Tibial nerve (tissue), 3 donors: ENCODE measurements around the gene NKX6-1.

Experiments used
- CTCF ChIP-seq, 5 experiments: fragments of 200-600 bp in 3 of 5; fragments of 450-650 bp in 2 of 5; sonication (generic) in 3 of 5; IDR thresholded peaks; one replicate each; pipeline ENCODE4 v1.5.1; 2016 to 2019; ENCODE audit warnings: antibody characterized with exemption in 5 of 5, mild to moderate bottlenecking in 3 of 5, moderate library complexity in 2 of 5
- POLR2A ChIP-seq, 2 donors: fragments of 450-650 bp; IDR thresholded peaks; one replicate each; pipeline ENCODE4 v1.6.1; 2017; ENCODE audit warnings: antibody characterized with exemption in 2 of 2, mild to moderate bottlenecking in 2 of 2, moderate library complexity in 2 of 2

DNA sequence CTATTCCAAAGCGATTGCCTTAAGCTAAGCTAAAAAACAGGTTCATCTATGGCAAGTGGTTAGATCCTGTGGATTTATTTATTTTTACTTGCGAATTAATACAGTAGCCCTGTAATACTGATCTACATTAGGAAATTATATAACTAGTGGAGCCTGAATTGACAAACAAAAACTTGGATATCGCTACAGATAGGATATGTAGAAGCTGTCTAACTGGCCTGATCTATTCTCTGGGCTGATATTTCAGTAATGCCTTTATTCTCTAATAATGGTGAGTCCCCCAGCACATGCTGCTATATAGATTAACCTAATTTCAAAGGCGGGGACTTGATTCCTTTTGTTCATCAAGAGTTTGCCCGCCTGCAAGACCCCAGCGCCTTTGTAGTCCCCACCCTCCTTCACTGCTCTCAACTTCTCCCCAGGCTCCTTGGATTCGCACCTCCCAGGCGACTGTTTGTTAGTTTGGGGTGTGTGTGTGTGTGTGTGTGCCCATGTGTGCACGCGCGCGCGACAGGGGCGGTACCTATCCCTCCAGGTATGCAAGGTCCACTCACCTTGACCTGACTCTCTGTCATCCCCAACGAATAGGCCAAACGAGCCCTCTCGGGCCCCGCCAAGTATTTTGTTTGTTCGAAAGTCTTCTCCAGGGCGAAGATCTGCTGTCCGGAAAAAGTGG, 3.8 kb downstream of the NKX6-1 start:
- TF ChIP-seq CTCF (IDR thresholded peaks at IDR 0.05), result no peak
- no peak for TF ChIP-seq POLR2A (IDR thresholded peaks at IDR 0.05)
